Endothelial cell (in vitro differentiated cells): Measurements from ENCODE around the gene UPP2. TPM values are rescaled to one million over a fixed set of nuclear protein-coding genes. Genes with fewer than 3 reads are reported as not detected.

Experiments used
- DNase-seq: peaks from one replicate; pipeline ENCODE4 v3.0.0; 2021; ENCODE audit warnings: low spot score
- H3K27ac Mint-ChIP-seq: one replicate; pipeline ENCODE4 v1.8.0; 2021; ENCODE audit warnings: mixed read lengths, inconsistent platforms; ENCODE audit not compliant: unreplicated experiment
- H3K27me3 Mint-ChIP-seq: one replicate; pipeline ENCODE4 v1.8.0; 2021; ENCODE audit warnings: mild to moderate bottlenecking, moderate library complexity, mixed read lengths, inconsistent platforms; ENCODE audit not compliant: unreplicated experiment
- H3K36me3 Mint-ChIP-seq: one replicate; pipeline ENCODE4 v1.8.0; 2021; ENCODE audit warnings: mild to moderate bottlenecking, low read depth, mixed read lengths, inconsistent platforms; ENCODE audit not compliant: unreplicated experiment
- H3K4me1 Mint-ChIP-seq: one replicate; pipeline ENCODE4 v1.8.0; 2021; ENCODE audit warnings: mild to moderate bottlenecking, mixed read lengths, inconsistent platforms; ENCODE audit not compliant: unreplicated experiment
- H3K4me3 Mint-ChIP-seq: one replicate; pipeline ENCODE4 v1.8.0; 2021; ENCODE audit warnings: mild to moderate bottlenecking, mixed read lengths, inconsistent platforms; ENCODE audit not compliant: unreplicated experiment
- H3K9me3 Mint-ChIP-seq: one replicate; pipeline ENCODE4 v1.8.0; 2021; ENCODE audit warnings: mixed read lengths, inconsistent platforms; ENCODE audit not compliant: unreplicated experiment
- CTCF ChIP-seq: fragments of 200-600 bp; sonication (generic); IDR thresholded peaks from one replicate; pipeline ENCODE4 v1.5.0; 2021; ENCODE audit warnings: antibody characterized with exemption; ENCODE audit not compliant: unreplicated experiment
- total RNA-seq: library from RNA; stranded (reverse); fragmentation: NEBNext Ultra II Directional; extraction: Animal tissue kit (Norgen Biotek cat#: 25700); gene quantifications from one replicate; pipeline ENCODE4 v1.2.1, GENCODE V29; 2021; ENCODE audit not compliant: unreplicated experiment

Gene UPP2
- total RNA-seq, 1 donor from 2014 or later = not detected

GRCh38 chr2:158172719-158173118 lies 71.0 kb downstream of the UPP2 start:
- H3K4me3 Mint-ChIP-seq = no peak overlapping the region
- no peaks in the 10 kb centered on the region for H3K4me1 Mint-ChIP-seq
- no peak for DNase-seq
- TF ChIP-seq CTCF = no peak
- H3K9me3 Mint-ChIP-seq = no peaks in the 10 kb centered on the region
- no peaks in the 10 kb centered on the region for H3K27me3 Mint-ChIP-seq
- H3K27ac Mint-ChIP-seq = no peak overlapping the region
- H3K36me3 Mint-ChIP-seq = no peaks in the 10 kb centered on the region

GRCh38 chr2:158174495-158174894 lies 72.8 kb downstream of the UPP2 start:
- peaks cover 3% of the 10 kb centered on the region for H3K4me1 Mint-ChIP-seq
- no peak for DNase-seq
- H3K27ac Mint-ChIP-seq = no peak overlapping the region
- TF ChIP-seq CTCF = no peak
- H3K9me3 Mint-ChIP-seq = no peaks in the 10 kb centered on the region
- no peaks in the 10 kb centered on the region for H3K36me3 Mint-ChIP-seq
- no peak overlapping the region for H3K4me3 Mint-ChIP-seq
- no peaks in the 10 kb centered on the region for H3K27me3 Mint-ChIP-seq

- Mint-ChIP-seq H3K4me1 (peaks cover 3% of the 10 kb centered on the region), H3K4me3 (no peak overlapping the region), H3K27ac (no peak overlapping the region), H3K9me3 (no peaks in the 10 kb centered on the region), H3K36me3 (no peaks in the 10 kb centered on the region), H3K27me3 (no peaks in the 10 kb centered on the region)
- no peak for TF ChIP-seq CTCF
- no peak for DNase-seq
These were observed 73.3 kb downstream of the UPP2 start for GRCh38 chr2:158174956-158175355.

GRCh38 chr2:158178646-158179045 lies 77.0 kb downstream of the UPP2 start:
- H3K4me3 Mint-ChIP-seq = no peak overlapping the region

GRCh38 chr2:158179660-158180059 lies 78.0 kb downstream of the UPP2 start:
- DNase-seq = no peak
- H3K9me3 Mint-ChIP-seq = no peaks in the 10 kb centered on the region
- H3K4me3 Mint-ChIP-seq = no peak overlapping the region
- TF ChIP-seq CTCF = no peak
- peaks cover 18% of the 10 kb centered on the region for H3K4me1 Mint-ChIP-seq
- no peaks in the 10 kb centered on the region for H3K36me3 Mint-ChIP-seq
- H3K27me3 Mint-ChIP-seq = no peaks in the 10 kb centered on the region
- no peak overlapping the region for H3K27ac Mint-ChIP-seq

More at GRCh38 chr2:158178646-158179045, 77.0 kb downstream of the UPP2 start:
- Mint-ChIP-seq H3K27ac (no peak overlapping the region), H3K4me1 (peaks cover 18% of the 10 kb centered on the region), H3K36me3 (no peaks in the 10 kb centered on the region), H3K9me3 (no peaks in the 10 kb centered on the region), H3K27me3 (no peaks in the 10 kb centered on the region)
- DNase-seq = no peak
- TF ChIP-seq CTCF = no peak
